ENCODE results near the gene OSBP2.

- TF ChIP-seq POLR2A (IDR thresholded peaks at IDR 0.05) (no peak), CTCF (IDR thresholded peaks at IDR 0.05) (no peak)
Measured at GRCh38 chr22:30695351-30695851, 727 bp downstream of the OSBP2 start.

Measured in testis (tissue), 2 donors.